ENCODE results near the gene SHLD3. TPM values are rescaled to one million over a fixed set of nuclear protein-coding genes. Genes with fewer than 3 reads are reported as not detected.
"Not testable (repeated sequence)": the region's sequence is repeated elsewhere in the genome, so short reads cannot be mapped to it uniquely, and the experiment has no call there.

SHLD3 gene
- total RNA-seq, 1 donor from 2014 or later = 5.1 TPM

GRCh38 chr5:65646938-65647337 lies 22.1 kb downstream of the SHLD3 start:
- DNase-seq = no peak
- intact Hi-C loops (cut with micrococcal nuclease) = no loop called here
- Mint-ChIP-seq H3K27ac (no peak overlapping the region), H3K27me3 (no peaks in the 10 kb centered on the region), H3K4me1 (no peaks in the 10 kb centered on the region), H3K9me3 (no peaks in the 10 kb centered on the region), H3K36me3 (ENCODE audit: low read depth) (peaks cover 13% of the 10 kb centered on the region), H3K4me3 (no peak overlapping the region)

DNA sequence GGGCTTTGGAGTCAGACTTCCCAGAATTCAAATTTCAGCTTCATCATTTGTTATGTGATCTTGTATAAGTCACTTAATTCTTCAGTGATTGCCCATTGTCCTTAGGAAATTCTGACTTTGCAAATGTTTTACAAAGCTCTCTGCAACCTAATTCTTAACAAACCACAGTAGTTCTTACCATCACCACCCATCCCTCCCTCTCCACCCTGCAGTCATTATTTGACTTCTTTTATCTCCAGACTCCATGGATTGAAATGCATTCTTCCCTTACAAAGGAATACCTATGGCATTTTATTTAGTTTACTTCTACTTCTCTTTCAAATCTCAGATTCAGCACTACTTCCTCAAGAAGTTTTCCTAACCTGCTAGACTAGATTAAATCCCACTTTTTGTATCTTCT lies 23.1 kb downstream of the SHLD3 start:
- Mint-ChIP-seq H3K4me3 (no peak overlapping the region), H3K4me1 (no peaks in the 10 kb centered on the region), H3K27me3 (no peaks in the 10 kb centered on the region), H3K36me3 (ENCODE audit: low read depth) (peaks cover 11% of the 10 kb centered on the region), H3K27ac (no peak overlapping the region), H3K9me3 (no peaks in the 10 kb centered on the region)
- DNase-seq = no peak
- intact Hi-C loops (cut with micrococcal nuclease) = no loop called here

- intact Hi-C loops (cut with micrococcal nuclease) = no loop called here
- DNase-seq = no peak
- Mint-ChIP-seq H3K4me3 (no peak overlapping the region), H3K9me3 (no peaks in the 10 kb centered on the region), H3K36me3 (ENCODE audit: low read depth) (peaks cover 9% of the 10 kb centered on the region), H3K27ac (no peak overlapping the region), H3K4me1 (no peaks in the 10 kb centered on the region), H3K27me3 (no peaks in the 10 kb centered on the region)
Observed at GRCh38 chr5:65651144-65651543, 26.3 kb downstream of the SHLD3 start.

GRCh38 chr5:65654713-65655112 lies 29.9 kb downstream of the SHLD3 start:
- no peaks in the 10 kb centered on the region for H3K9me3 Mint-ChIP-seq
- H3K4me1 Mint-ChIP-seq = no peaks in the 10 kb centered on the region
- intact Hi-C loops (cut with micrococcal nuclease) = no loop called here
- H3K4me3 Mint-ChIP-seq = no peak overlapping the region
- H3K27me3 Mint-ChIP-seq = no peaks in the 10 kb centered on the region
- H3K27ac Mint-ChIP-seq = no peak overlapping the region
- peaks cover 10% of the 10 kb centered on the region for H3K36me3 Mint-ChIP-seq (ENCODE audit: low read depth)
- no peak for DNase-seq

DNA sequence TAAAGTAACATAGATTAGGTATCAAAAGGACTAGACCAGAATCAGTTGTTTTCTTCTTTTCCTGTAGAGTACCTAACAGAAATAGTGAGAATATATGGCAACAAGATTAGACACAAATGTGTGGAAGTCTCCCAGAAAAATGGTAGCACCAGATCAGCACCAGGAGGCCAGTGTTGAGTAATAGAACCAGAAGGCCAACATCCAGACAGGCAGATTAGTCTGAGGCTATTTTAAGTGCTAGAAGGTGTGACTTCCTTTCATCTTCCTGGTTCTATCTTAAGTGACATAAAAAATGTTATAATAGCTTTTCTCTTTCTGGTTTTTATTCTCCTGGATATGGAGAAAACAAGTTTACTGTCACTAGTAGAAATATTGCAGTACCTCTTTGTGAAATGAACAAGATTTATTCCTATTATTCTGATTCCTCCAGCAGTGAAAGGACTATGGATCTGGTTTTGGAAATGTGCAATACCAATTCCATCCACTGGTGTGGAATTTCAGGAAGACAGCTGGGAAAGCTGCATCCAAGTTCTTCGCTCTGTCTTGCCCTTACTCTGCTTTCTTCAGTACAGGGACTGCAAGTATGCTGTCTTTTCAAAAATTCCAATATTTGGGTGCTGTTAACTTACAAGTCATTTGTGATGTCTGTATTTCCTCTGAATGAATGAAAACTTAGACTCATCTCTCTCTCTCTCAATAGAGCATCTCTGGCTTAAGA lies 39.1 kb downstream of the SHLD3 start:
- Mint-ChIP-seq H3K4me3 (no peak overlapping the region), H3K27me3 (no peaks in the 10 kb centered on the region), H3K36me3 (ENCODE audit: low read depth) (peaks cover 15% of the 10 kb centered on the region), H3K27ac (no peak overlapping the region), H3K4me1 (no peaks in the 10 kb centered on the region), H3K9me3 (no peaks in the 10 kb centered on the region)
- intact Hi-C loops (cut with micrococcal nuclease) = no loop called here
- no peak for DNase-seq

DNA sequence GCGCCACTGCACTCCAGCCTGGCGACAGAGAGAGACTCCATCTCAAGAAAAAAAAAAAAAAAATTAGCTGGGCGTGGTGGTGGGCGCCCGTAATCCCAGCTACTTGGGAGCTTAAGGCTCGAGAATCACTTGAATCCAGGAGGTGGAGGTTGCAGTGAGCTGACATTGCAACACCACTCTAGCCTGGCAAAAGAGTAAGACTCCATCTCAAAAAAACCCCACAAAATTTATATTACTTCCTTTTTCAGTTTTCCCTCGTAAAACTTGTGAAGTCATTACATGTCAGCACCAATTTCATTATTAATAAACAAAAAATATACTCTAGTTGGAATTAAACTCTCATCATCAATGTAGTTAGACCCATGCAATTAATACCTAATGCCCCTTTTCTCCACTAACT lies 43.9 kb downstream of the SHLD3 start:
- no peak overlapping the region for H3K4me3 Mint-ChIP-seq
- H3K36me3 Mint-ChIP-seq (ENCODE audit: low read depth) = peaks cover 8% of the 10 kb centered on the region
- no peaks in the 10 kb centered on the region for H3K9me3 Mint-ChIP-seq
- intact Hi-C loops (cut with micrococcal nuclease) = no loop called here
- H3K4me1 Mint-ChIP-seq = no peaks in the 10 kb centered on the region
- no peaks in the 10 kb centered on the region for H3K27me3 Mint-ChIP-seq
- DNase-seq = no peak
- no peak overlapping the region for H3K27ac Mint-ChIP-seq

GRCh38 chr5:65672796-65673195 lies 48.0 kb downstream of the SHLD3 start:
- Mint-ChIP-seq H3K36me3 (ENCODE audit: low read depth) (peaks cover 34% of the 10 kb centered on the region), H3K27ac (no peak overlapping the region), H3K27me3 (no peaks in the 10 kb centered on the region), H3K4me1 (peaks cover 7% of the 10 kb centered on the region), H3K4me3 (no peak overlapping the region), H3K9me3 (no peaks in the 10 kb centered on the region)
- intact Hi-C loops (cut with micrococcal nuclease) = no loop called here
- no peak for DNase-seq

DNA sequence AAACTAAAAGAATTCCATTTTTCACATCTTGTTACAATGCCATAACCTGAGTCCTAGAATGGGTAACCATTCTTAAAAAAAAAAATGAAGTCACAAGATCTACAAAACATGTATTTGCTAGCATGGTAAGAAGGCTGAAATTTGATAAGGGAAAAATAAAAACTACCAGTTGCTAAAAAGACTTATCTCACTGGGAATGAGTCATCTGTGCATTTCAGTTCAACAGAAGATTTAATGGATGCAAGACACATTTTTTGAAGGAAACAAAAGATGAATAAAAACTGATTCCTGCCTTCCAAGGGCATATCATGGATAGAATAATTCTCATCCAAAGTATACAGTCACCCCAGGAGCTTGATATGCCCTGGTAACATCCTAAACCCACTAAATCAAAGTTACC lies 49.9 kb downstream of the SHLD3 start:
- Mint-ChIP-seq H3K36me3 (ENCODE audit: low read depth) (peaks cover 46% of the 10 kb centered on the region), H3K4me1 (peaks cover 7% of the 10 kb centered on the region), H3K27ac (no peak overlapping the region), H3K4me3 (no peak overlapping the region), H3K27me3 (no peaks in the 10 kb centered on the region), H3K9me3 (no peaks in the 10 kb centered on the region)
- DNase-seq = no peak
- intact Hi-C loops (cut with micrococcal nuclease) = no loop called here

- H3K27ac Mint-ChIP-seq; H3K9me3 Mint-ChIP-seq; H3K4me1 Mint-ChIP-seq; H3K4me3 Mint-ChIP-seq; H3K27me3 Mint-ChIP-seq; intact Hi-C loops (cut with micrococcal nuclease); DNase-seq: not testable (repeated sequence)
- H3K36me3 Mint-ChIP-seq (ENCODE audit: low read depth) = peaks cover 54% of the 10 kb centered on the region
Observed at GRCh38 chr5:65676056-65676455, 51.2 kb downstream of the SHLD3 start.

Other genes with a start within 250 kb of the SHLD3 start
- 0.73 and 0.89 TPM in 2 replicates for gene ADAMTS6, start 143.1 kb upstream of the SHLD3 start, total RNA-seq
- 87.8 and 88.8 TPM in 2 replicates for gene CENPK, start 61.9 kb upstream of the SHLD3 start, total RNA-seq
- gene PPWD1, start 61.7 kb upstream of the SHLD3 start, total RNA-seq = 53.9 and 55.6 TPM in 2 replicates
- gene TRIM23, start 694 bp upstream of the SHLD3 start, total RNA-seq = 5.3 and 6.0 TPM in 2 replicates
- gene TRAPPC13, start within 50 bp of the SHLD3 start, total RNA-seq = 22.4 and 27.2 TPM in 2 replicates
- 10.0 and 10.3 TPM in 2 replicates for gene SGTB, start 97.1 kb downstream of the SHLD3 start, total RNA-seq
- 28.0 and 30.7 TPM in 2 replicates for gene NLN, start 97.2 kb downstream of the SHLD3 start, total RNA-seq

All from activated CD4-positive, alpha-beta T cell treated with anti-CD3 and anti-CD28 coated beads, Interleukin-2, amount 10 ng/mL, durations not matched to agents 24 days and 14 days (primary cell).